Measurements from ENCODE around the gene PPCDC. TPM values are rescaled to one million over a fixed set of nuclear protein-coding genes. Genes with fewer than 3 reads are reported as not detected.

Gene PPCDC, protein sequence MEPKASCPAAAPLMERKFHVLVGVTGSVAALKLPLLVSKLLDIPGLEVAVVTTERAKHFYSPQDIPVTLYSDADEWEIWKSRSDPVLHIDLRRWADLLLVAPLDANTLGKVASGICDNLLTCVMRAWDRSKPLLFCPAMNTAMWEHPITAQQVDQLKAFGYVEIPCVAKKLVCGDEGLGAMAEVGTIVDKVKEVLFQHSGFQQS
- 10 to 100 TPM; 16.0 to 16.7 TPM for total RNA-seq

DNA sequence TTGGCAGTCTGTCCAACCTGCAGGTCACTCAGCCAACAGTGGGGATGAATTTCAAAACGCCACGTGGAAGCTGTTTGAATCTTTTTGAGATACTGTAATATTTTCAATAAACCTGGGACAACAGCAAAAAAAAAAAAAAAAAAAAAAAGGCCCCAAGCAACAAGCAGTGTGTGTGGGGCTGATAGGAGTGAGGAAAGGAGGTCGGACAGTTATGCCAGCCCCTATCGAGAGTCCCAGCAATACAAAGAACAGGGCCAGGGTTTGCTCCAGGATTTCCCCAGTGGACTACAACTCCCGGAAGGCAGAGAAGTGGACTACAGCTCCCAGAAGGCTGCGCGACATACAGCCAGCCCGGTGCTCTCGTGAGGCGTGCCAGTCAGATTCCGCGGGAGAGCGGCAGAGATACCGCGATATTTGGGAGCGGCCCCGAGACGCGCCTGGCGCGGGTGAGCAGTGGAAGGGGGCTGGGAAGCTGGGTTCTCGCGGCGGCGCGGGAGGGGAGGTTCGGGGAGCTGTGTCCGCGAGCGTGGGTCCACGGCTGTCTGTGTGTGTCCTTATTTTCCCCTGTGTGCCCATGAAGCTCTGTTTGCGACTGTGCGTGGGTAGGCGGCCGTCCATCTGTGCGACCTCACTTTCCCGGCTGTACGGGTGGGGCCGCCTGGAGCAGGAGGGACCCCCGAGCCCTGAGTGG, at the start of gene PPCDC:
Gene PPCDC, plus strand, starts transcription at position 410 of the 691 bp plus-strand sequence. CDS start 4,729 bp downstream, outside the sequence.
- Mint-ChIP-seq H3K9me3 (no peaks in the 10 kb centered on the region), H3K27ac (peak within 1 kb of the TSS; percentile 95), H3K4me3 (peak within 1 kb of the TSS; percentile 95), H3K36me3 (no peaks in the 10 kb centered on the region), H3K4me1 (peaks cover 19% of the 10 kb centered on the region), H3K27me3 (peaks cover 2% of the 10 kb centered on the region)
- POLR2A ChIA-PET = interaction anchor here (0.6 to 3.8 kb wide), 21 partner anchors 8 to 236 kb away, joined by 3 to 16 read pairs (median 6); partner anchors contain the start of genes C15orf39, COX5A, FAM219B and RPP25
- ATAC-seq (ENCODE audit: low read depth) (peak; percentile 99), DNase-seq (peak; percentile 94)

DNA sequence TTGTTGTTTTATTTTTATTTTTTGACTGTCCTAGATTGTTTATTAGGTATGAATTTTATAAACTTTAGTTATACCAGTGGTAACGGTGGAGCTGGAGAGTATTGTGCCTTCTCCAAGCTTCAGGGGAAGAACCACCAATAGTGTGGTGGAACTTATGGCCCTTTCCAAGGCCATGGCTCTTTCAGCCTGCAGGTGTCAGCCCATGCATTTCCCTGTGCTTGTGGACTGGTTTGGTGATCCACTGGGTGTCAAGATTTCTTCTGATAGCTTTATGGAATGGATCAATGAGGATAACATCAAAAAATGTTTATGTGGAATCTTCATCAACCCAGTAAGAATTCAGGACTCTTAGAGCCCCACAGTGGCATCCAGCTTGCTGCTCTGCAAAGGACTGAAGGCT, 47.2 kb upstream of the PPCDC start:
- Mint-ChIP-seq H3K36me3 (no peaks in the 10 kb centered on the region), H3K27ac (no peak overlapping the region), H3K4me3 (no peak overlapping the region), H3K9me3 (no peaks in the 10 kb centered on the region), H3K4me1 (peaks cover 3% of the 10 kb centered on the region), H3K27me3 (peaks cover 15% of the 10 kb centered on the region)
- ATAC-seq (ENCODE audit: low read depth) (no peak), DNase-seq (no peak)
- POLR2A ChIA-PET = no interaction called here

DNA sequence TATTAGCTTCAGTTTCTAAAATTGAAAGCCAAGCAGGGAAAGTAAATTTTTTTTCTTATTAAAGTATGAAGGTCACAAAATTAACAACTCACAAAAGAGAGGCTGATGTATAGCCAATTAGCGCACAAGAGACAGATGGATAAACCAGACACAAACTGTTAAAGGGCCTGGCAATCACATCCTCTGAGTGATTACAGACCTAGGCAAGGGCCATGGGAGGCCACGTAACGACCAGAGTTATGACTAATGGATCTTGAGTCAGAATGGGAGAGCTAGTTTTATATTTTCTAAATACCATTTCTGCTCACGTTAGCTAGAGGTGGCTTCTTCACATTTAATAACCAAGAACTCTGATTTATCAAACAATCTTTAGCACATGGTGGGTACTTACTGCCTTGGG, 45.8 kb upstream of the PPCDC start:
- Mint-ChIP-seq H3K4me1 (peaks cover 3% of the 10 kb centered on the region), H3K4me3 (no peak overlapping the region), H3K9me3 (no peaks in the 10 kb centered on the region), H3K27ac (no peak overlapping the region), H3K36me3 (no peaks in the 10 kb centered on the region), H3K27me3 (peaks cover 15% of the 10 kb centered on the region)
- ATAC-seq (ENCODE audit: low read depth) = no peak
- DNase-seq = no peak
- POLR2A ChIA-PET = no interaction called here

DNA sequence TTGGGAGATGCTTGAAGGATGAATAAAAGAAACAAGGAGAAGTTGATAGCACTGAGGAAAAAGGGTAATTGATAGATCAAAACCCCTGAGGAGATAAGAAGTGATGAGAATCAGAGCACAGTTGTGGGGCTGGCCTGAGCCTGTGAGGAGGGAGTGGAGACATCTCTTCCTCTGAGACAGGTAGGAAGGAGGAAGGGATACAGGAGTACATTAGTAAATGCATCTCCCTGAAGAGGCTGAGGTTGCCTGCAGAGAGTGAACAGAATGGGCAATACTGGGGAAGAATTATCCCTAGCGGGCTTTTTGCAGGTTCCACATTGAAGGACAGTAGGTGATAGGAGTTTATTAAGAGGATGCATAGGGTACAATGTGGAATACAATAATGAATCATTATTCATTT, 45.3 kb upstream of the PPCDC start:
- Mint-ChIP-seq H3K27ac (no peak overlapping the region), H3K36me3 (no peaks in the 10 kb centered on the region), H3K4me3 (no peak overlapping the region), H3K27me3 (peaks cover 13% of the 10 kb centered on the region), H3K4me1 (peaks cover 3% of the 10 kb centered on the region), H3K9me3 (no peaks in the 10 kb centered on the region)
- POLR2A ChIA-PET = no interaction called here
- no peak for DNase-seq
- ATAC-seq (ENCODE audit: low read depth) = no peak

DNA sequence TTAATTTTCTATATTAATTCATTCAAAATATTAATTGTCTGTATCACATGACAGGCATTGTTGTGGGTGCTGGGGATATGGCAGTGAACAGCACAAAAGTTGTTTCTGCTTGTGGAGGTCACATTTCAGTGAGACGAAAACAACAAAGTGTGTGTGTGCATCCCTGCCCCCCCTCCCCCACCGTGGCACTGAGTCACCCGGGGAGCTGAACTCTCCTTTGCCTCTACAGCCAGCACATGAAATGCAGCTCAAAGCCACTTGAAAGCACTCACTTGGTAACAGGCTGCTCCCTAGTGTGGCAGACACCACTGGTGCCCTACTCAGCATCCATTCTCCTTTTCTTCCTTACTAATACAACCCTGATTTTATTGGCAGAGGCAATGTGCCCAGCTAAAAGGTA, 44.9 kb upstream of the PPCDC start:
- Mint-ChIP-seq H3K9me3 (no peaks in the 10 kb centered on the region), H3K27ac (no peak overlapping the region), H3K27me3 (peaks cover 12% of the 10 kb centered on the region), H3K4me3 (no peak overlapping the region), H3K36me3 (no peaks in the 10 kb centered on the region), H3K4me1 (peaks cover 3% of the 10 kb centered on the region)
- DNase-seq = no peak
- POLR2A ChIA-PET = interaction anchor here (0.6 kb wide), 1 partner anchor 47 kb away, joined by 3 read pairs; no protein-coding TSS in a partner anchor
- ATAC-seq (ENCODE audit: low read depth) = peak; percentile 77

DNA sequence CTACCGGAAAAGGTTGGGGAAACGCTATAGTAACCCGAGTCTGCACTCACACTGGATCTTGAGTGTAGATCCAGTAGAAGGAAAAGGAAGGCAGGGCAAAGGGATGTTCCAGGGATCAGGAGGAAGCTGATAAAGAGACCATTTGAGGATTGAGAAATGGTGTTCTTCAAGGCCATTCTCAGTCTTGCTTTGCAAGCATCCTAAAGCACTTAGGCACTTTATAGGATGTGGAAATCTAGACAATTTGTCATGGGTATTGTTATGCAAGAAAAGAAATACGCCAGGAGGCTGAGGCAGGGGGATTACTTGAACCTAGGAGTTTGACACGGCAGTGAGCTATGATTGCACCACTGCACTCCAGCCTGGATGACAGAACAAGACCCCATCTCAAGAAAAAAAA, 41.2 kb upstream of the PPCDC start:
- Mint-ChIP-seq H3K27me3 (peaks cover 9% of the 10 kb centered on the region), H3K9me3 (no peaks in the 10 kb centered on the region), H3K4me1 (peaks cover 9% of the 10 kb centered on the region), H3K4me3 (no peak overlapping the region), H3K36me3 (no peaks in the 10 kb centered on the region), H3K27ac (no peak overlapping the region)
- no peak for DNase-seq
- POLR2A ChIA-PET = no interaction called here
- no peak for ATAC-seq (ENCODE audit: low read depth)

DNA sequence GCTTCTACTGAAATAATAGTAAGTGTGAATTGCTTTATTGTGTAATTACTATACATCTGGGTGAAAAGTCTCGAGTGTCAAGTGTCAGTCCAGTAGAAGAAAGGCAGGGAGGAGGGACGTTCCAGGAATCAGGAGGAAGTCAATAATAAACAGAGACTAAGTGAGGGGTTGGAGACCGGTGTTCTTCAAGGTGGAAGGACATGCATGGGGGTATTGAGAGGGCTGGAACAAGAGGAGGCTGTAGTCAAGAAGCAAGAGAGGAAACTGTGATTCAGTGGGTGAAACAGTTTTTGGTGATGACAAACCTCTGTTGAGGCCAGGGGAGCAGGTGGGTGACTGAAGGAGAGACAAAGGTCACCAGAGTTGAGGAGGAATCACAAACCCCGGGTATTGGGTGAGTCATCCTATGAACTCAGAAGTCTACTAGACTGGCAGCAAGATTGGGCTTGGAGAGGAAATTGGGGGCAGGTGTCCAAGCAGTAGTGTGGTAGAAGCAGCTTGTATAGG, 39.6 kb upstream of the PPCDC start:
- Mint-ChIP-seq H3K4me3 (peak overlapping the region; percentile 6), H3K36me3 (no peaks in the 10 kb centered on the region), H3K27me3 (peaks cover 8% of the 10 kb centered on the region), H3K27ac (no peak overlapping the region), H3K4me1 (peaks cover 6% of the 10 kb centered on the region), H3K9me3 (no peaks in the 10 kb centered on the region)
- no peak for DNase-seq
- POLR2A ChIA-PET = no interaction called here
- ATAC-seq (ENCODE audit: low read depth) = peak; percentile 56

DNA sequence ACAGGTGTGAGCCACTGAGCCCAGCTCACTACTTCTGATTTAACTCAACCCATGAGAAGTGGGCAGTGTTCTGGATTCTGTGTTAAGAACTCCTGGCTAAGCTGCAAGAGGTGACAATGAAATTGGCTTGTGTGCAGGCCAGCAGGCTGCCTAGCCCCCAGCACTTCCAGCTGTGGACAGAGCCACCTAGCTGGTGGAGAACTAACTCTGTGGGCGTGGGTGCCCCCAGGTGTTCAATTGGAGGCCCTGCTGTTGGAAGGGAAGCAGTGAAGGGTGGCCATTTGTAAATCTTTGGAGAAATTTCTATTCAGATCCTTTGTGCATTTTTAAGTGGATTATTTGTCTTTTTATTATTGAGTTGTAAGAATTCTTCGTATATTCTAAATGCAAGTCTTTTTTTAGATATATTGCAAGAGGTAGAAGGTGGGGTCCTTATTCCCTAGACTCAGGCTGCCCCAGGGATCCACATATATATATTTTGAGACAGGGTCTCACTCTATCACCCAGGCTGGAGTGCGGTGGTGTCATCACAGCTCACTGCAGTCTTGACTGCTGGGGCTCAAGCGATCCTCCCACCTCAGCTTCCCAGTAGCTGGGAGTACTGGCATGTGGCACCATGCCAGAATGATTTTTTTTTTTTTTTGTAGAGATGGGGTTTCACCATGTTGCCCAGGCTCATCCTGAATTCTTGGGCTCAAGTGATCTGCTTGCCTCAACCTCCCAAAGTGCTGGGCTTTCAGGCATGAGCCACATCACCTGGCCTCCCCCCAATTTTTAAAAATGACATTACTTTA, 35.2 kb upstream of the PPCDC start:
- peaks cover 6% of the 10 kb centered on the region for H3K4me1 Mint-ChIP-seq
- ATAC-seq (ENCODE audit: low read depth) (peak; percentile 93), DNase-seq (peak; percentile 54)
- H3K36me3 Mint-ChIP-seq = no peaks in the 10 kb centered on the region
- no peak overlapping the region for H3K27ac Mint-ChIP-seq
- no peak overlapping the region for H3K4me3 Mint-ChIP-seq
- H3K9me3 Mint-ChIP-seq = no peaks in the 10 kb centered on the region
- peaks cover 13% of the 10 kb centered on the region for H3K27me3 Mint-ChIP-seq
- POLR2A ChIA-PET = no interaction called here

DNA sequence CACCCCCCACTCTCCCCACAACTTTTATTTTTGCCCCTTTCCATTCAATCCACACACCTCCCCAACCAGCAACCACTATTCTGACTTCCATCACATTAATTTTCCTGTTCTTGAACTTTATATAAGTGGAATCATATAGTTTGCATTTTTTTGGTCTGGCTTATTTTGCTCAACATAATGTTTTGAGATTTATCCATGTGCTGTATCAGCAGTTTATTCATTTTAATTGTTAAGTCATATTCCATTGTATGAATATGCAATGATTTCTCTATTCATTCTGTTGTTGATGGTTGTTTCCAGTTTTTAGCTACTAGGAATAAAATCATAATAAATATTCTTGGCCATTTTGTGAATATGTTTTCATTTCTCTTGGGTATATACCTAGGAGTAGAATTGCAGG, 33.9 kb upstream of the PPCDC start:
- Mint-ChIP-seq H3K9me3 (no peaks in the 10 kb centered on the region), H3K4me1 (peaks cover under 1% of the 10 kb centered on the region), H3K36me3 (no peaks in the 10 kb centered on the region), H3K27ac (no peak overlapping the region), H3K27me3 (peaks cover 13% of the 10 kb centered on the region), H3K4me3 (no peak overlapping the region)
- DNase-seq (no peak), ATAC-seq (ENCODE audit: low read depth) (no peak)
- POLR2A ChIA-PET = no interaction called here

DNA sequence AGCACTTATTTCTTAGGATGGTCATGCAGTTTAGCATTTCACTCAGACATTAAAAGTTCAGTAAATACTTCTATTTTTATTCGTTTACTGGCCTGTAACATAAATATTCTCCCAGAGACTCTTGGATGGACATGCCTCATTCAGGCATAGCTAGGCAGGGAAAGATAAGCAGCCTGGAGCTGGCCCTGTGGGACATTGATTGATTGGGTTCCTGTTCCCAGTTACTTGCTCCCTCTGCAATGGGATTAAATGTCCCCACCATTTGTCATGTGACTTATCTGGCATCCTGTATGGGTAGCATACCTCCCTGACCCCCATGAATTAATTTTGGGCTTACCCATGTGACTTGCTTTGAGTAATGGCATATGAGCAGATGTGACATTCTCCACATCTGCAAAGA, 30.8 kb upstream of the PPCDC start:
- Mint-ChIP-seq H3K4me1 (peaks cover 7% of the 10 kb centered on the region), H3K27me3 (peaks cover 35% of the 10 kb centered on the region), H3K36me3 (no peaks in the 10 kb centered on the region), H3K4me3 (no peak overlapping the region), H3K9me3 (no peaks in the 10 kb centered on the region), H3K27ac (no peak overlapping the region)
- no peak for DNase-seq
- POLR2A ChIA-PET = no interaction called here
- ATAC-seq (ENCODE audit: low read depth) = no peak

DNA sequence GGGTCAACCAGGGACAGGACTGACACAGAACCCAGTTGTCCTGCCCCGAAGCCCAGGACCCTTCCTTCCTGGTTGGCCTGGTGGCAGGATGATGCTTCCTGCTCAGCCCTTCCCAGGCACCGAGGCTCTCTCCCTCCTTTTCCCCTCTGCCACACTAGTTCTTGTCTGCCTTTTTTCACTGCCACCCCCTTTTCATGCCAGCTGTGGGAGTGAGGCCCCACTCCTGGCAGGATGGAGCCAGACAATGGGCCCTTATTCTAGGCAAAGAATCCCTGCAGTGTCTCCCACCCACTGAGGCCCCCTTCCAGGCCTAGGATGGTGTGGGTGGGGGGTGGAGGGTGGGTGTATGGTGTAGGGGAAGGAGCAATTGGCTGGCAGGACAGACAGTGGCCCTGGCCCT, 29.2 kb upstream of the PPCDC start:
- Mint-ChIP-seq H3K4me3 (no peak overlapping the region), H3K27me3 (peaks cover 39% of the 10 kb centered on the region), H3K9me3 (no peaks in the 10 kb centered on the region), H3K4me1 (peaks cover 7% of the 10 kb centered on the region), H3K27ac (no peak overlapping the region), H3K36me3 (no peaks in the 10 kb centered on the region)
- no peak for DNase-seq
- ATAC-seq (ENCODE audit: low read depth) = no peak
- POLR2A ChIA-PET = interaction anchor here (1.9 to 2.4 kb wide), 2 partner anchors 29 to 37 kb away, joined by 4 to 7 read pairs; partner anchors contain the start of genes PPCDC and RPP25

DNA sequence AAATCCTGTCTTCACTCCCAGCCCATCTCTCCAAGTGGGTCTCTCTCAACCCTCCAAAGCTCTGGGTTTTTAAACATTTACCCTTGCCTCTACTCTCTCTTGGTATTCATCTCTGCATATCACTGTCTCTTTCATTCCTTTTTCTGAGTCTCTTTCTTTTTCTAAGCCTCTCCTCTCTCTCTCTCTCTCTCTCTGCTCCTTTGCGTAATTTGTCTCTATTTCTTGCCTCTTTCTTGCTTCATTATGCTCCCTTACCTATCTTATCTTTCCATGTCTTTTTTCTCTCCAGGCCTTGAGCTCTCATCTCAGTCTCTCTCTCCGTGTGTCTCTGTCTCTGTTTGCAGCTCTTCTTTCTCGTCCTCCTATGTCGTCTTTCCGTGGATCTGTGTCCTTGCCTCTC, 28.7 kb upstream of the PPCDC start:
- no peak for DNase-seq
- POLR2A ChIA-PET = interaction anchor here (0.8 to 2.4 kb wide), 4 partner anchors 29 to 1000 kb away, joined by 3 to 7 read pairs (median 4); partner anchors contain the start of genes PML, PPCDC and RPP25
- H3K36me3 Mint-ChIP-seq = no peaks in the 10 kb centered on the region
- peak overlapping the region; percentile 50 for H3K4me3 Mint-ChIP-seq
- peaks cover 38% of the 10 kb centered on the region for H3K27me3 Mint-ChIP-seq
- H3K4me1 Mint-ChIP-seq = peaks cover 7% of the 10 kb centered on the region
- H3K27ac Mint-ChIP-seq = no peak overlapping the region
- no peak for ATAC-seq (ENCODE audit: low read depth)
- no peaks in the 10 kb centered on the region for H3K9me3 Mint-ChIP-seq

DNA sequence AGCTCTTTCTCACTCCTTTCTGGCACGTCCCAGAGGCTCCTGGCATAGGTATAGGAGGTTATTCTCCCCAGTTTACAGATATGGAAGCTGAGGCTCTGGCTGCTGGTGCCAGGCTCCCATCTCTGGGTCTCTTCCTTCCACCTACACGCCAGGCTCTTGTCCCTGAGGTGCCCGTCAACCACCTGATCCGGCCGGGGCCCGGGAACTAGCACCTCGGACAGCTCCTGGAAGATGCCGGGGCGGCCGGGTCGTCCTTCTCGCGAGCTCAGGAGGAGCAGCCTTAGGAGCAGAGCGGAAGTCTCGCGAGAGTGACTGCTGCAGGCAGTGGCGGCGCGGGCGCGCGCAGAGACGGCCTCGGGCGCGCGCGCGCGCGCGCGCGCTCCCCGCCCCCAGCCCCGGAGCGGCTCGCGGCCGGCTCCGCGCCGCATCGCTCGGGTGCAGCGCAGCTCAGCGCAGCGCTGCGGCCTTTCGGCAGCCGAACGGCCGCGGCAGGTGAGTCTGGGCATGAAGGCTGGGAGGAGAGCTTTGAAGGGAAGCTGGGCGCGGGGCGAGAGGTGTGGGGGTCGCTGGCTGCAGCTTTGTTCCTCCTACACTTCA, 28.1 kb upstream of the PPCDC start, which contains the start of gene SCAMP5:
Gene SCAMP5, plus strand, starts transcription at position 382 of the 597 bp plus-strand sequence. CDS start 16,277 bp downstream, outside the sequence.
- H3K9me3 Mint-ChIP-seq = no peaks in the 10 kb centered on the region
- H3K4me3 Mint-ChIP-seq = peak within 1 kb of the TSS; percentile 50
- no peak within 1 kb of the TSS for H3K27ac Mint-ChIP-seq
- peak; percentile 94 for DNase-seq
- POLR2A ChIA-PET = interaction anchor here (0.6 to 2.4 kb wide), 7 partner anchors 8 to 1001 kb away, joined by 3 to 7 read pairs (median 3); partner anchors contain the start of genes FAM219B, PML, PPCDC and RPP25
- peak; percentile 98 for ATAC-seq (ENCODE audit: low read depth)
- peaks cover 36% of the 10 kb centered on the region for H3K27me3 Mint-ChIP-seq
- peaks cover 7% of the 10 kb centered on the region for H3K4me1 Mint-ChIP-seq
- no peaks in the 10 kb centered on the region for H3K36me3 Mint-ChIP-seq
